Karpas-422 (cell line): ENCODE data around the gene FBXO34. TPM values are rescaled to one million over a fixed set of nuclear protein-coding genes. Genes with fewer than 3 reads are reported as not detected.

ENCODE experiments used
- DNase-seq: peaks from one replicate; pipeline ENCODE4 v3.0.0-alpha.2; 2015
- H2AFZ ChIP-seq: fragments of 200-600 bp; sonication (generic); 2 replicates; pipeline ENCODE4 v1.6.1; 2014; ENCODE audit warnings: antibody characterized with exemption, low read length, mixed read lengths
- H3K27ac ChIP-seq: fragments of 200-600 bp; sonication (generic); 2 replicates; pipeline ENCODE4 v1.5.1; 2014; ENCODE audit warnings: mild to moderate bottlenecking, low read length, moderate library complexity
- H3K27me3 ChIP-seq: fragments of 200-600 bp; sonication (generic); 2 replicates; pipeline ENCODE4 v1.6.1; 2014; ENCODE audit warnings: low read length, mixed read lengths
- H3K36me3 ChIP-seq: fragments of 200-600 bp; sonication (generic); 2 replicates; pipeline ENCODE4 v1.6.1; 2014; ENCODE audit warnings: low read length, mixed read lengths; ENCODE audit not compliant: insufficient read depth
- H3K4me1 ChIP-seq: fragments of 200-600 bp; sonication (generic); 2 replicates; pipeline ENCODE4 v1.6.1; 2014; ENCODE audit warnings: mild to moderate bottlenecking, low read length, mixed read lengths
- H3K4me2 ChIP-seq: fragments of 200-600 bp; sonication (generic); 2 replicates; pipeline ENCODE4 v1.6.1; 2014; ENCODE audit warnings: low read length, low read depth, mild to moderate bottlenecking; ENCODE audit not compliant: poor library complexity, severe bottlenecking
- H3K4me3 ChIP-seq: fragments of 200-600 bp; sonication (generic); 2 replicates; pipeline ENCODE4 v1.5.1; 2014; ENCODE audit warnings: mild to moderate bottlenecking, antibody characterized with exemption, low read length, mixed read lengths
- H3K79me2 ChIP-seq: fragments of 200-600 bp; sonication (generic); 2 replicates; pipeline ENCODE4 v1.6.1; 2014; ENCODE audit warnings: mild to moderate bottlenecking, low read length, mixed read lengths
- H3K9ac ChIP-seq: fragments of 200-600 bp; sonication (generic); 2 replicates; pipeline ENCODE4 v1.6.0; 2014; ENCODE audit warnings: low read length
- H3K9me2 ChIP-seq: fragments of 200-600 bp; sonication (generic), shearing (Covaris generic); replicated peaks from 2 replicates; pipeline ENCODE4 v1.6.0; 2014; ENCODE audit warnings: mild to moderate bottlenecking, low read length, moderate library complexity; ENCODE audit not compliant: insufficient read depth
- H3K9me3 ChIP-seq: fragments of 300-700, 200-600 bp; sonication (generic); 2 replicates; pipeline ENCODE4 v1.6.1; 2014; ENCODE audit warnings: low read length, mixed read lengths
- H4K20me1 ChIP-seq: fragments of 200-600 bp; sonication (generic); 2 replicates; pipeline ENCODE4 v1.6.1; 2014; ENCODE audit warnings: mild to moderate bottlenecking, antibody characterized with exemption, low read length, low read depth; ENCODE audit not compliant: insufficient read depth
- total RNA-seq: library from RNA; depleted of rRNA; stranded (reverse); fragments of >200 nt; shearing (Covaris generic); gene quantifications from 2 replicates; pipeline ENCODE4 v1.2.3, GENCODE V29; 2014; ENCODE audit warnings: low replicate concordance

The FBXO34 gene
- total RNA-seq, 1 experiment from 2014 or later = 59.0 TPM

DNA sequence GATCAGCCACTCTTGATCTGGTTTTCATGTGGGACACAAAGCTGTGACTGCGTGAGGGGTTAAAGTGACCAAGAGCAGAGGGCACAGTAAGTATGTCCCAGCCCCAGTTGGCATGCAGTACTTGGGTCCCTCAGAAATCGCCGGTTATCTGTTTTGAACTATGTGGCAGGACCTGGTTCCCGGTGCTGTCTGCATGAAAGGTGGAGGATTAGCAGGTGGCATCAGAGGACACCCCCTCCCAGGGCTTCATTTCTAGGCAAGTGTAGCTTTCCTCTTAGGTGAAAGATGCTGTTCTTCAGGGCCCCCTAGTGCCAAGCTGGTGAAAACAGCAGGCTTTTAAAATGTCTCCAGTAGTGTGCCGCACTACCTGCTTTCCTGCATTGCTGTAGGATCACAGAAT lies 83.3 kb downstream of the FBXO34 start:
- Histone ChIP-seq H3K9ac (no peak overlapping the region), H3K9me3 (no peaks in the 10 kb centered on the region), H4K20me1 (no peaks in the 10 kb centered on the region), H3K79me2 (peaks cover 60% of the 10 kb centered on the region), H3K4me3 (no peak overlapping the region), H3K27me3 (no peaks in the 10 kb centered on the region), H2AFZ (no peak overlapping the region), H3K27ac (no peak overlapping the region), H3K9me2 (no peaks in the 10 kb centered on the region), H3K4me2 (no peak overlapping the region), H3K4me1 (peaks cover 4% of the 10 kb centered on the region), H3K36me3 (peaks cover 44% of the 10 kb centered on the region)
- DNase-seq = peak; percentile 90

DNA sequence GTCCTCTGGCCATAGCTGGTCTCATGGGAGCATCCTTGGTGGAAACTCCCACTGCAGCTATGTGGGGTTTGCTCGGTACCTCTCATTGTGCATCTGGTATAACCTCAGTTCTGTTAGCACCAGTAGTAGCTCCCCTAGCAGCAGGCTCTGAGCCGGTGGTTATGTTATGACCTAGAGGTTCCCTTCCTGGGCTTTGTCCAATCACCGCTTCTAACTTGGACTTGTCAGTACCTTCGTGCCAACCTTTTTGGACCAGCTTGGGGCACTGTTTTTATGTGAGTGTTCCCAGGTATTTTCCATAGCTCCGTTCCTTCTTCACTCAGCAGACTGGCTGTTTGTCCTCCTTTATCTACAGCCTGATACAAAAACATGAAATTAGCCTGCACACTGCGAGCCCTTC lies 84.7 kb downstream of the FBXO34 start:
- H3K27ac ChIP-seq = no peak overlapping the region
- no peak overlapping the region for H3K9ac ChIP-seq
- no peak for DNase-seq
- H4K20me1 ChIP-seq = no peaks in the 10 kb centered on the region
- H3K4me3 ChIP-seq = no peak overlapping the region
- H3K4me2 ChIP-seq = no peak overlapping the region
- no peak overlapping the region for H2AFZ ChIP-seq
- no peaks in the 10 kb centered on the region for H3K9me3 ChIP-seq
- no peaks in the 10 kb centered on the region for H3K9me2 ChIP-seq
- peaks cover 46% of the 10 kb centered on the region for H3K79me2 ChIP-seq
- H3K27me3 ChIP-seq = no peaks in the 10 kb centered on the region
- H3K4me1 ChIP-seq = no peaks in the 10 kb centered on the region
- peaks cover 36% of the 10 kb centered on the region for H3K36me3 ChIP-seq

DNA sequence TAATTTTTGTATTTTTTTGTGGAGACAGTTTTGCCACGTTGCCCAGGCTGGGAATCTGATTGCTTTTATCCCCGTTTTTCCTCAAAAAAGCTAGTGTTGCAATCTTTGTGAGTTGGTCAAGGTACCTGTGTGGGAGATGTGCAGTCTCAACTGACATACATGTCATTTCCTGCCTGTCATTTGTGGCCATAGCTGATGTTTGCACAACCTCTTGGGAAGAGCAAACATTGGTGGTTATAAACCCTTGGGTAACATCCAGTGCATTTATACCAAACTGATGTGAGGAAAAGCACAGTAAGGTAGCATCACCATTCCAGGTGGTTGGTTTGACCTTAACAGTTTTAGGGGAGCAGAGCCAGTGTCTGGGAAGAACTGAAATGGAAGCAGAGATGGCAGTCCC lies 85.7 kb downstream of the FBXO34 start:
- Histone ChIP-seq H3K9me2 (no peaks in the 10 kb centered on the region), H3K27ac (no peak overlapping the region), H3K9me3 (no peaks in the 10 kb centered on the region), H3K36me3 (peaks cover 32% of the 10 kb centered on the region), H4K20me1 (no peaks in the 10 kb centered on the region), H3K4me1 (no peaks in the 10 kb centered on the region), H3K79me2 (peaks cover 36% of the 10 kb centered on the region), H3K4me3 (no peak overlapping the region), H3K9ac (no peak overlapping the region), H3K4me2 (no peak overlapping the region), H3K27me3 (no peaks in the 10 kb centered on the region), H2AFZ (no peak overlapping the region)
- no peak for DNase-seq

DNA sequence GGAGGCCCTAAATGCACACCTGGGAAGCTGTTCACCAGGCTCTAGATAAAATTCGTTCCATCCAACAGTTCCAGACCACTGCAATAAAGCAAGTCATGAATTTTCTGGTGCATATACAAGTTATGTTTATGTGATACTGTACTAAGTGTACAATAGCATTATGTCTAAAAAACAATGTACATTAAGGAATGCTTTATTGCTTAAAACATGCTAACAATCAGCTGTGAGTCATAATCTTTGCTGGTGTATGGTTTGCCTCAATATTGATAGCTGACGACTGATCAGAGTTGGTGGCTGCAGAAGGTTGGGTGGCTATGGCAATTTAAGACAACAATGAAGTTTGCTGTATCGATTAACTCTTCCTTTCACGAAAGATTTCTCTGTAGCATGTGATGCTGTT lies 88.1 kb downstream of the FBXO34 start:
- no peaks in the 10 kb centered on the region for H3K9me2 ChIP-seq
- no peaks in the 10 kb centered on the region for H3K4me1 ChIP-seq
- H4K20me1 ChIP-seq = no peaks in the 10 kb centered on the region
- no peak overlapping the region for H3K4me2 ChIP-seq
- no peak overlapping the region for H3K27ac ChIP-seq
- no peak overlapping the region for H3K9ac ChIP-seq
- peaks cover 36% of the 10 kb centered on the region for H3K36me3 ChIP-seq
- no peak overlapping the region for H3K4me3 ChIP-seq
- no peak overlapping the region for H2AFZ ChIP-seq
- H3K27me3 ChIP-seq = no peaks in the 10 kb centered on the region
- peaks cover 21% of the 10 kb centered on the region for H3K79me2 ChIP-seq
- no peak for DNase-seq
- H3K9me3 ChIP-seq = no peaks in the 10 kb centered on the region

DNA sequence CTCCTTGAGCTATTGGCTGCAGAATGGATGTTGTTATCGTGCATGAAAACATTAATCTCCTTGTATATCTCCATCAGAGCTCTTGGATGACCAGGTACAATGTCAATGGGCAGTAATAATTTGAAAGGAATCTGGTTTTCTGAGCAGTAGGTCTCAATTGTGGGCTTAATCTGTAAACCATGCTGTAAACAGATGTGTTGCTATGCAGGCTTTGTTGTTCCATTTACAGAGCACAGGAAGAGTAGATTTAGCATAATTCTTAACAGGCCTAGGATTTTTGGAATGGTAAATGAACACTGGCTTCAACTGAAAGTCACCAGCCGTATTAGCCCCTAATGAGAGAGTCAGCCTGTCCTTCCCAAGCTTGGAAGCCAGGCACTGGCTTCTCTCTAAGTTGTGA lies 90.0 kb downstream of the FBXO34 start:
- no peak for DNase-seq
- Histone ChIP-seq H2AFZ (no peak overlapping the region), H3K27ac (no peak overlapping the region), H3K79me2 (peaks cover 4% of the 10 kb centered on the region), H3K36me3 (peaks cover 22% of the 10 kb centered on the region; the same call in 1 of the 2 replicates), H3K27me3 (no peaks in the 10 kb centered on the region), H3K4me3 (no peak overlapping the region), H4K20me1 (no peaks in the 10 kb centered on the region), H3K9me3 (no peaks in the 10 kb centered on the region), H3K4me2 (no peak overlapping the region), H3K4me1 (no peaks in the 10 kb centered on the region), H3K9ac (no peak overlapping the region), H3K9me2 (no peaks in the 10 kb centered on the region)

DNA sequence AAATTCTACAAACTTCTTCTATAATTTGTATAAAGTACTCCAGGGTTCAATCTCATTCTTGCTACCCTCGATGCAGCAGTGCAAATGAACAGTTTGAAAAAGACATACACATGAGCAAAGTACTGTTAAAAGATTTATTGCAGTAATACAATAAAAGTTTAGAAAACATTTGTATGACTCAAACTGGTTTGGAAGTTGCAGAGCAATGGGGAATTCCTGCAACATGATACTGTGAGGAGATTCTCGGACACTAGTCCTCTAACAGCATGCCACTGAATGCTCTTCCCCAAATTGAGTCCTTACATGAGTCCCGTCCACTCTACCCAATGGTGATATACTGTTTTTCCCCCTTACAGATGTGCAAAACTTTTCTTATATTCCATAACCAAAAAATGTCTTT lies 95.0 kb downstream of the FBXO34 start:
- DNase-seq = no peak
- H3K4me1 ChIP-seq = no peaks in the 10 kb centered on the region

DNA sequence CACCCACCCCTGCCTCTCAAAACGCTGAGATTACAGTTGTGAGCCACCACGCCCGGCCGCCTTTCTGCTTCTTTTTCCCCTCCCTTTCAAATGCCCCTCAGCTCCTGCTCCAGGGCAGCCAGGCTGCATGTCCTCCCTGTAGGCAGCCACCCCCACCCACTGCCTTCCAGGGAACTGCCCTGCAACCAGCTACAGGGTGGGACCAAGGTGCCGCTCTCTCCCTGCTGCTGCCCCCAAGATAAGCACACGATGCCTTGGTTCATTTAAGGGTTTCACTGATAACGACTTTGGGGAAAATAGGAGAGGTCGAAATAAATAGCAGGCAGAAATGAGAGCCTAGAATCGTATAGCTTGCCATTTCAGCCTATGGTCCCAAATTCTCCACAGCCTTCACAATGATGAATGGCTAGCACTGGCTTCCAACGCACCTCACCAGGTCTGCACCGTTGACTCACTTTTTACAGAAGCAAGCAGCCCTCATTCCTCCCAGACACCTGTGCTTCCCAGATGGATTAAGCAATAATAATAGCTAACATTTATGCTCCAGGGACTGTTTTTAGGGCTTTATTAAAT lies 99.7 kb downstream of the FBXO34 start:
- no peak overlapping the region for H2AFZ ChIP-seq
- H3K4me2 ChIP-seq = no peak overlapping the region
- H3K9ac ChIP-seq = no peak overlapping the region
- DNase-seq = no peak
- no peaks in the 10 kb centered on the region for H4K20me1 ChIP-seq
- no peak overlapping the region for H3K4me3 ChIP-seq
- H3K4me1 ChIP-seq = no peaks in the 10 kb centered on the region
- no peak overlapping the region for H3K27ac ChIP-seq
- H3K36me3 ChIP-seq = peaks cover 17% of the 10 kb centered on the region; the same call in 1 of the 2 replicates
- H3K27me3 ChIP-seq = no peaks in the 10 kb centered on the region
- H3K9me2 ChIP-seq = no peaks in the 10 kb centered on the region
- H3K79me2 ChIP-seq = no peaks in the 10 kb centered on the region
- H3K9me3 ChIP-seq = no peaks in the 10 kb centered on the region

More for the DNA sequence above, 95.0 kb downstream of the FBXO34 start:
- no peaks in the 10 kb centered on the region for H3K9me3 ChIP-seq
- no peaks in the 10 kb centered on the region for H3K9me2 ChIP-seq
- no peaks in the 10 kb centered on the region for H3K27me3 ChIP-seq
- H3K36me3 ChIP-seq = peaks cover 26% of the 10 kb centered on the region; the same call in 1 of the 2 replicates
- no peak overlapping the region for H3K27ac ChIP-seq
- H3K4me3 ChIP-seq = no peak overlapping the region
- H4K20me1 ChIP-seq = no peaks in the 10 kb centered on the region
- no peak overlapping the region for H3K4me2 ChIP-seq
- H3K79me2 ChIP-seq = no peaks in the 10 kb centered on the region
- no peak overlapping the region for H2AFZ ChIP-seq
- no peak overlapping the region for H3K9ac ChIP-seq

DNA sequence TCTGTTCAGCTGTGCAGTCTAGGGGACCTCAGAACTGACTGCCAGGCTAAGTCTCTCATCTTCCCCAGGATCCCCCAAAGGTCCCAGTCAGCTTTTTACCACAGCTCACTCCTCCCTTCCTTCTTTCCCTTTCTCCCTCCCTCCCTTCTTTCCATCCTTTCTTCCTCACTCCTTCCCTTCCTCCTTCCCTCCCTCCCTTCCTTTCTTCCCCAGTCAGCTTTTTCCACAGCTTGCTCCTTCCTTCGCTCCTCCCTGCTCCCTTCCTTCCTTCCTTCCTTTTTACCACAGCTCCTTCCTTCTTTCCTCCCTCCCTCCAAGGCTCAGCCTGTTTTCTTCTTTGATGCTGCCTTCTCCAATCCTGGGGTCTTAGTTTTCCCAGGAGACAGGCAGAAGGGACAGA lies 101.2 kb downstream of the FBXO34 start:
- no peak overlapping the region for H3K4me2 ChIP-seq
- no peaks in the 10 kb centered on the region for H3K9me3 ChIP-seq
- H3K27ac ChIP-seq = no peak overlapping the region
- H3K9me2 ChIP-seq = no peaks in the 10 kb centered on the region
- no peaks in the 10 kb centered on the region for H4K20me1 ChIP-seq
- H3K4me3 ChIP-seq = no peak overlapping the region
- H3K36me3 ChIP-seq = peaks cover 18% of the 10 kb centered on the region; the same call in 1 of the 2 replicates
- DNase-seq = no peak
- no peaks in the 10 kb centered on the region for H3K4me1 ChIP-seq
- no peak overlapping the region for H3K9ac ChIP-seq
- H3K79me2 ChIP-seq = no peaks in the 10 kb centered on the region
- no peaks in the 10 kb centered on the region for H3K27me3 ChIP-seq
- no peak overlapping the region for H2AFZ ChIP-seq
